H9 (cell line): ENCODE data around the gene AFF2. TPM values are rescaled to one million over a fixed set of nuclear protein-coding genes. Genes with fewer than 3 reads are reported as not detected.

Source experiments
- DNase-seq: peaks from one replicate; pipeline ENCODE4 v3.0.0-alpha.2; 2017
- H2AFZ ChIP-seq: one replicate; pipeline ENCODE4 v1.6.1; 2013; ENCODE audit warnings: mild to moderate bottlenecking, low read length, control low read depth, moderate library complexity
- H2AK5ac ChIP-seq: 2 replicates; pipeline ENCODE4 v1.6.1; 2013; ENCODE audit warnings: low read length, control low read depth, mixed read lengths; ENCODE audit not compliant: insufficient read length
- H2BK120ac ChIP-seq: one replicate; pipeline ENCODE4 v1.6.1; 2013; ENCODE audit warnings: low read depth, mild to moderate bottlenecking, low read length, control low read depth, inconsistent platforms; ENCODE audit not compliant: poor library complexity, severe bottlenecking
- H2BK12ac ChIP-seq: 2 replicates; pipeline ENCODE4 v1.6.1; 2013; ENCODE audit warnings: low read length, control low read depth, mixed read lengths, low read depth; ENCODE audit not compliant: insufficient read length
- H2BK15ac ChIP-seq: 2 replicates; pipeline ENCODE4 v1.6.1; 2013; ENCODE audit warnings: low read depth, low read length, control low read depth
- H2BK20ac ChIP-seq: one replicate; pipeline ENCODE4 v1.6.1; 2013; ENCODE audit warnings: low read depth, mild to moderate bottlenecking, low read length, control low read depth, inconsistent platforms; ENCODE audit not compliant: poor library complexity, severe bottlenecking
- H2BK5ac ChIP-seq: 2 replicates; pipeline ENCODE4 v1.6.1; 2013; ENCODE audit warnings: low read length, control low read depth, mixed read lengths; ENCODE audit not compliant: insufficient read length
- H3K14ac ChIP-seq: 2 replicates; pipeline ENCODE4 v1.6.1; 2013; ENCODE audit warnings: low read length, control low read depth; ENCODE audit not compliant: insufficient read depth
- H3K18ac ChIP-seq: 2 replicates; pipeline ENCODE4 v1.6.1; 2013; ENCODE audit warnings: low read depth, mild to moderate bottlenecking, mixed read lengths, low read length, control low read depth; ENCODE audit not compliant: insufficient read length
- H3K23ac ChIP-seq: 2 replicates; pipeline ENCODE4 v1.6.1; 2013; ENCODE audit warnings: low read length, control low read depth, mixed read lengths, low read depth; ENCODE audit not compliant: insufficient read length
- H3K23me2 ChIP-seq: 2 replicates; pipeline ENCODE4 v1.6.1; 2013; ENCODE audit warnings: low read depth, mild to moderate bottlenecking, mixed read lengths, low read length, control low read depth; ENCODE audit not compliant: insufficient read length, poor library complexity, severe bottlenecking
- H3K27ac ChIP-seq: 2 replicates; pipeline ENCODE4 v1.5.1; 2013; ENCODE audit warnings: low read length, control low read depth, mixed read lengths, low read depth; ENCODE audit not compliant: insufficient read length
- H3K27me3 ChIP-seq: 2 replicates; pipeline ENCODE4 v1.6.1; 2013; ENCODE audit warnings: low read length, control low read depth, inconsistent platforms; ENCODE audit not compliant: insufficient read depth
- H3K4ac ChIP-seq: 2 replicates; pipeline ENCODE4 v1.6.1; 2013; ENCODE audit warnings: low read depth, mild to moderate bottlenecking, control low read depth, inconsistent platforms, low read length, moderate library complexity
- H3K4me1 ChIP-seq: 2 replicates; pipeline ENCODE4 v1.6.1; 2013; ENCODE audit warnings: low read length, control low read depth, inconsistent platforms; ENCODE audit not compliant: insufficient read depth
- H3K4me2 ChIP-seq: 2 replicates; pipeline ENCODE4 v1.6.1; 2013; ENCODE audit warnings: low read length, control low read depth, mixed read lengths; ENCODE audit not compliant: insufficient read length, insufficient read depth
- H3K56ac ChIP-seq: 2 replicates; pipeline ENCODE4 v1.6.1; 2013; ENCODE audit warnings: low read depth, mild to moderate bottlenecking, mixed read lengths, low read length, control low read depth; ENCODE audit not compliant: insufficient read length
- H3K79me1 ChIP-seq: 2 replicates; pipeline ENCODE4 v1.6.1; 2013; ENCODE audit warnings: low read depth, mild to moderate bottlenecking, moderate library complexity, low read length, control low read depth, inconsistent platforms; ENCODE audit not compliant: insufficient read depth, poor library complexity, severe bottlenecking
- H3K79me2 ChIP-seq: 2 replicates; pipeline ENCODE4 v1.6.1; 2013; ENCODE audit warnings: low read length, control low read depth, inconsistent platforms; ENCODE audit not compliant: insufficient read depth
- H3K9ac ChIP-seq: 2 replicates; pipeline ENCODE4 v1.6.1; 2013; ENCODE audit warnings: low read length, control low read depth, mixed read lengths; ENCODE audit not compliant: insufficient read length; ENCODE audit errors: extremely low read depth
- H3K9me3 ChIP-seq: one replicate; pipeline ENCODE4 v1.6.1; 2013; ENCODE audit warnings: low read depth, low read length, inconsistent platforms; ENCODE audit not compliant: control insufficient read depth
- H3T11ph ChIP-seq: one replicate; pipeline ENCODE4 v1.6.1; 2013; ENCODE audit warnings: mild to moderate bottlenecking, low read length, control low read depth, inconsistent platforms
- H4K20me1 ChIP-seq: one replicate; pipeline ENCODE4 v1.6.1; 2013; ENCODE audit not compliant: control insufficient read depth, insufficient read length, insufficient read depth
- H4K5ac ChIP-seq: 2 replicates; pipeline ENCODE4 v1.6.1; 2013; ENCODE audit warnings: low read depth, mild to moderate bottlenecking, mixed read lengths, low read length, control low read depth; ENCODE audit not compliant: insufficient read length
- H4K8ac ChIP-seq: replicated peaks from 2 replicates; pipeline ENCODE4 v1.6.1; 2013; ENCODE audit warnings: low read length, control low read depth, mixed read lengths, low read depth; ENCODE audit not compliant: insufficient read length
- H4K91ac ChIP-seq: 2 replicates; pipeline ENCODE4 v1.6.1; 2013; ENCODE audit warnings: low read depth, mild to moderate bottlenecking, moderate library complexity, mixed read lengths, low read length, control low read depth; ENCODE audit not compliant: insufficient read length
- H3K27ac Mint-ChIP-seq, 3 experiments: 2 replicates in 2 of 3; 3 replicates in 1 of 3; pipeline ENCODE4 v1.8.0; 2020 to 2021; ENCODE audit warnings: mixed read lengths in 3 of 3, mild to moderate bottlenecking in 1 of 3, moderate library complexity in 1 of 3
- H3K27me3 Mint-ChIP-seq: 2 replicates; pipeline ENCODE4 v1.8.0; 2021; ENCODE audit warnings: low read depth, mild to moderate bottlenecking, moderate library complexity, mixed read lengths
- H3K36me3 Mint-ChIP-seq, 3 experiments: 2 replicates in 2 of 3; 3 replicates in 1 of 3; pipeline ENCODE4 v1.8.0; 2020 to 2021; ENCODE audit warnings: low read depth in 3 of 3, mixed read lengths in 3 of 3; ENCODE audit not compliant: insufficient read depth in 1 of 3
- H3K4me1 Mint-ChIP-seq, 2 experiments: 2 replicates each; pipeline ENCODE4 v1.8.0; 2020; ENCODE audit warnings: mixed read lengths in 2 of 2
- H3K4me3 Mint-ChIP-seq, 2 experiments: 2 replicates in 1 of 2; 3 replicates in 1 of 2; pipeline ENCODE4 v1.8.0; 2020 to 2021; ENCODE audit warnings: mild to moderate bottlenecking in 2 of 2, mixed read lengths in 2 of 2, moderate library complexity in 1 of 2
- H3K9me3 Mint-ChIP-seq, 2 experiments: 2 replicates in 1 of 2; 3 replicates in 1 of 2; pipeline ENCODE4 v1.8.0; 2020; ENCODE audit warnings: mild to moderate bottlenecking in 2 of 2, mixed read lengths in 2 of 2, moderate library complexity in 1 of 2
- WGBS: extraction: QIAGEN DNeasy Blood & Tissue Kit; methylation state at CpG from one replicate; pipeline ENCODE4 v1.1.7; 2013; ENCODE audit warnings: missing lambda C conversion rate, low lambda C conversion rate, mixed read lengths; ENCODE audit not compliant: insufficient read length; ENCODE audit errors: extremely low coverage; 5-methylcytosine and 5-hydroxymethylcytosine counted together
- total RNA-seq: library from RNA; stranded (reverse); gene quantifications from 2 replicates; pipeline ENCODE4 v1.2.1, GENCODE V29; 2021
- TF ChIP-seq, protein P1 (sequence below): fragments of 200-600 bp; sonication (generic); conservative IDR thresholded peaks from 3 replicates; pipeline ENCODE4 v1.8.0; 2021; ENCODE audit warnings: antibody characterized with exemption, mild to moderate bottlenecking

The AFF2 gene
- total RNA-seq, 1 experiment from 2014 or later, result 14.6 TPM

DNA sequence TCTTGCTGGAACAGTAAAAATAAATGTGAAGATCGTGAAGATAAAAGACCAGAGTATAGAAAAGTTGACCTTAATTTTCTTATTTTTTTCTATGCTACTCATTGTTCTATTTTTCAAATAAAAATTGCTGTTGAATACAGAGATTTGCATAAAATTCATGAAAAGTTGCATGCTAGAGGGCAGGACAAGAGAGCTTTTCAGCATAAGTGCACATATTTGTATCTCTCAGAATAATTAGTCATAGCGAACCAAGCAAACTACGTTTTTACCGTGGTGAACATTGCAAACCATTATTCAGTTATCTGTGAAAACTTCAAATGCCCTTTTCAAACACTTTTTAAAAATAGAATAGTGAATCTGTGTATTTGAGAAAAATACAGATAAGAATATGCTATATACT lies 26.4 kb upstream of the AFF2 start:
- H3K4me1 Mint-ChIP-seq, result peaks cover 2 to 5% of the 10 kb centered on the region in 2 experiments; a peak in 3 of 4 replicates
- WGBS, result no CpG with 5 or more reads among the region's 4 CpGs
- Histone ChIP-seq H2BK15ac (no peak overlapping the region), H3K9me3 (peaks cover 33% of the 10 kb centered on the region), H3K23me2 (no peaks in the 10 kb centered on the region), H3K79me1 (no peaks in the 10 kb centered on the region), H3K23ac (no peak overlapping the region), H3K79me2 (no peaks in the 10 kb centered on the region), H2BK12ac (no peak overlapping the region), H4K8ac (no peak overlapping the region), H2BK120ac (no peak overlapping the region), H4K5ac (no peak overlapping the region), H2AFZ (no peak overlapping the region), H3K18ac (no peak overlapping the region), H3K14ac (no peak overlapping the region), H3K9ac (no peak overlapping the region), H2BK20ac (no peak overlapping the region), H3K27ac (no peak overlapping the region), H4K91ac (no peak overlapping the region), H2BK5ac (no peak overlapping the region), H3K4me2 (no peak overlapping the region), H2AK5ac (no peak overlapping the region), H3K4me1 (no peaks in the 10 kb centered on the region), H4K20me1 (no peaks in the 10 kb centered on the region), H3K56ac (no peak overlapping the region), H3K27me3 (no peaks in the 10 kb centered on the region), H3T11ph (no peak overlapping the region), H3K4ac (no peak overlapping the region)
- H3K36me3 Mint-ChIP-seq, result no peaks in the 10 kb centered on the region
- H3K9me3 Mint-ChIP-seq, result peaks cover 56 to 64% of the 10 kb centered on the region in 2 experiments
- no peak for DNase-seq
- H3K27ac Mint-ChIP-seq, result no peak overlapping the region
- H3K27me3 Mint-ChIP-seq, result no peaks in the 10 kb centered on the region
- TF ChIP-seq, protein P1, sequence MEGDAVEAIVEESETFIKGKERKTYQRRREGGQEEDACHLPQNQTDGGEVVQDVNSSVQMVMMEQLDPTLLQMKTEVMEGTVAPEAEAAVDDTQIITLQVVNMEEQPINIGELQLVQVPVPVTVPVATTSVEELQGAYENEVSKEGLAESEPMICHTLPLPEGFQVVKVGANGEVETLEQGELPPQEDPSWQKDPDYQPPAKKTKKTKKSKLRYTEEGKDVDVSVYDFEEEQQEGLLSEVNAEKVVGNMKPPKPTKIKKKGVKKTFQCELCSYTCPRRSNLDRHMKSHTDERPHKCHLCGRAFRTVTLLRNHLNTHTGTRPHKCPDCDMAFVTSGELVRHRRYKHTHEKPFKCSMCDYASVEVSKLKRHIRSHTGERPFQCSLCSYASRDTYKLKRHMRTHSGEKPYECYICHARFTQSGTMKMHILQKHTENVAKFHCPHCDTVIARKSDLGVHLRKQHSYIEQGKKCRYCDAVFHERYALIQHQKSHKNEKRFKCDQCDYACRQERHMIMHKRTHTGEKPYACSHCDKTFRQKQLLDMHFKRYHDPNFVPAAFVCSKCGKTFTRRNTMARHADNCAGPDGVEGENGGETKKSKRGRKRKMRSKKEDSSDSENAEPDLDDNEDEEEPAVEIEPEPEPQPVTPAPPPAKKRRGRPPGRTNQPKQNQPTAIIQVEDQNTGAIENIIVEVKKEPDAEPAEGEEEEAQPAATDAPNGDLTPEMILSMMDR, result no peak
- H3K4me3 Mint-ChIP-seq, result no peak overlapping the region
